HepG2 (cell line): Measurements from ENCODE around the gene TTC23. TPM values are rescaled to one million over a fixed set of nuclear protein-coding genes. Genes with fewer than 3 reads are reported as not detected.

ENCODE experiments used
- ATAC-seq: fragments of 200-7000 bp; cut with Tn5 transposase; 3 replicates; pipeline ENCODE4 v1.9.1; 2020; ENCODE audit warnings: mild to moderate bottlenecking, moderate library complexity
- BruUV-seq: library from RNA; stranded (reverse); fragments of 400-500 nt; replicated peaks from 2 replicates; lab custom pipeline; 2021; lab: Mats Ljungman, UMichigan
- CTCF ChIA-PET: fragments of 300-600 bp; formaldehyde crosslinking; extraction: SDS; loops from one replicate; lab custom pipeline; 2021; ENCODE audit warnings: low total read pairs, inconsistent platforms, low intra/inter-chr PET ratio; lab: Yijun Ruan, JAX
- POLR2A ChIA-PET: fragments of 350-600 bp; sonication (Branson Sonifier 250); formaldehyde crosslinking; loops from one replicate; lab custom pipeline; 2020; ENCODE audit warnings: antibody characterized with exemption, inconsistent platforms; lab: Yijun Ruan, JAX
- DNase-seq: peaks from one replicate; pipeline ENCODE4 v3.0.0-alpha.2; 2015; ENCODE audit warnings: low spot score
- FAIRE-seq: peaks from 3 replicates; lab custom pipeline; 2011; peaks lifted over from hg19 to GRCh38; lab: Jason Lieb, UNC
- H2AFZ ChIP-seq: one replicate; pipeline ENCODE4 v1.6.1; 2011; ENCODE audit warnings: low read length, inconsistent platforms
- H3K27ac ChIP-seq: fragments of 300-600 bp; 3 replicates; pipeline ENCODE4 v1.8.0; 2011; ENCODE audit warnings: mixed run types, mild to moderate bottlenecking, mixed read lengths, low read length, inconsistent platforms; ENCODE audit not compliant: insufficient read depth; ENCODE audit errors: extremely low read length
- H3K27me3 ChIP-seq, 2 experiments: fragments of 200-600 bp in 1 of 2; 2 replicates in 1 of 2; 3 replicates in 1 of 2; pipeline versions ENCODE4 v1.6.0 to v1.8.0; 2011; ENCODE audit warnings: low read length in 2 of 2, mild to moderate bottlenecking in 2 of 2, moderate library complexity in 2 of 2, inconsistent platforms in 1 of 2; ENCODE audit not compliant: insufficient read depth in 2 of 2, control insufficient read depth in 1 of 2
- H3K36me3 ChIP-seq, 2 experiments: fragments of 200-600 bp in 1 of 2; replicated peaks in 1 of 2; 2 replicates in 1 of 2; 3 replicates in 1 of 2; pipeline versions ENCODE4 v1.5.1 to v1.8.0; 2011; ENCODE audit warnings: low read length in 2 of 2, inconsistent platforms in 1 of 2; ENCODE audit not compliant: insufficient read depth in 2 of 2, control insufficient read depth in 1 of 2
- H3K4me1 ChIP-seq: 2 replicates; pipeline ENCODE4 v1.5.1; 2012; ENCODE audit warnings: low read length, inconsistent platforms; ENCODE audit not compliant: insufficient read depth
- H3K4me2 ChIP-seq: 2 replicates; pipeline ENCODE4 v1.6.0; 2011; ENCODE audit warnings: low read depth, low read length, inconsistent platforms
- H3K4me3 ChIP-seq, 3 experiments: fragments of 200-600 bp in 1 of 3; sonication (generic), shearing (Covaris generic) in 1 of 3; replicated peaks in 1 of 3; 2 replicates each; pipeline ENCODE4 v1.5.1; 2011 to 2016; ENCODE audit warnings: low read length in 3 of 3, inconsistent platforms in 2 of 3, low read depth in 2 of 3, mild to moderate bottlenecking in 2 of 3, control low read depth in 1 of 3, mixed read lengths in 1 of 3; ENCODE audit not compliant: insufficient read depth in 1 of 3
- H3K79me2 ChIP-seq: one replicate; pipeline ENCODE4 v1.6.1; 2011; ENCODE audit warnings: low read length, inconsistent platforms; ENCODE audit not compliant: insufficient read depth
- H3K9ac ChIP-seq: 2 replicates; pipeline ENCODE4 v1.6.0; 2011; ENCODE audit warnings: mild to moderate bottlenecking, low read depth, low read length, inconsistent platforms; ENCODE audit not compliant: insufficient read depth
- H3K9me3 ChIP-seq: 2 replicates; pipeline ENCODE4 v1.5.1; 2012; ENCODE audit warnings: mild to moderate bottlenecking, low read length
- H4K20me1 ChIP-seq: 2 replicates; pipeline ENCODE4 v1.6.0; 2011; ENCODE audit warnings: inconsistent platforms, mild to moderate bottlenecking, low read length, moderate library complexity; ENCODE audit not compliant: insufficient read depth
- GPN1 ChIP-seq: sonication (generic); formaldehyde crosslinking; IDR thresholded peaks from 2 replicates; pipeline ENCODE4 v1.5.1; 2020; ENCODE audit warnings: missing genetic modification reagents, borderline replicate concordance
- MAZ ChIP-seq, 2 experiments: sonication (generic) in 1 of 2; formaldehyde crosslinking in 1 of 2; IDR thresholded peaks; 2 replicates each; pipeline versions ENCODE4 v1.5.0 to v1.6.1; 2012 to 2020; ENCODE audit warnings: low read depth in 2 of 2, mild to moderate bottlenecking in 2 of 2, borderline replicate concordance in 1 of 2, improper control_type of control experiment in 1 of 2, low read length in 1 of 2, missing genetic modification reagents in 1 of 2, moderate library complexity in 1 of 2
- TBL1XR1 ChIP-seq: fragments of 150-350 bp; IDR thresholded peaks from 2 replicates; pipeline ENCODE4 v1.6.1; 2014; ENCODE audit warnings: borderline replicate concordance, low read length; ENCODE audit not compliant: partially characterized antibody
- ZNF496 ChIP-seq: sonication (generic); formaldehyde crosslinking; IDR thresholded peaks from 2 replicates; pipeline ENCODE4 v1.8.1; 2023; ENCODE audit warnings: mild to moderate bottlenecking, moderate library complexity, missing genetic modification reagents; ENCODE audit not compliant: insufficient replicate concordance
- ZNF556 ChIP-seq: sonication (generic); formaldehyde crosslinking; IDR thresholded peaks from 2 replicates; pipeline ENCODE4 v1.4.0; 2020; ENCODE audit warnings: mild to moderate bottlenecking, missing genetic modification reagents, borderline replicate concordance
- ZNF562 ChIP-seq: sonication (generic); formaldehyde crosslinking; IDR thresholded peaks from 2 replicates; pipeline ENCODE4 v1.8.0; 2022; ENCODE audit warnings: missing genetic modification reagents, borderline replicate concordance
- ZNF644 ChIP-seq: IDR thresholded peaks from 2 replicates; pipeline ENCODE4 v1.6.1; 2016; ENCODE audit warnings: low read depth
- ZNF772 ChIP-seq: sonication (generic); formaldehyde crosslinking; IDR thresholded peaks from 2 replicates; pipeline ENCODE4 v1.5.0; 2020; ENCODE audit warnings: mild to moderate bottlenecking, missing genetic modification reagents
- WGBS: methylation state at CpG from one replicate; pipeline ENCODE4 v1.1.6; 2017; ENCODE audit warnings: low lambda C conversion rate; 5-methylcytosine and 5-hydroxymethylcytosine counted together
- in situ Hi-C: cut with HindIII; loops from 2 replicates; pipeline ENCODE4 v1.10.0; 2017; ENCODE audit warnings: low pct_unique_long_range_greater_than_20kb; ENCODE audit not compliant: extremely low pct_ligation_motif_present
- intact Hi-C: fragments of 100-400 bp; cut with micrococcal nuclease; formaldehyde crosslinking; loops from one replicate; pipeline ENCODE4 v1.10.0; 2022; ENCODE audit not compliant: unreplicated experiment
- polyA plus RNA-seq, 8 experiments: library from polyadenylated mRNA; depleted of rRNA in 3 of 8; stranded (reverse) in 7 of 8; unstranded in 1 of 8; fragments of >200 nt; fragmentation: Illumina TruSeq in 4 of 8; extraction: Trizol in 4 of 8; gene quantifications; 2 replicates each; pipeline versions ENCODE4 v1.2.1 to v1.2.3, GENCODE V29; 2011 to 2016; ENCODE audit warnings: low read depth in 4 of 8, missing spikeins in 1 of 8, mixed read lengths in 1 of 8; ENCODE audit not compliant: insufficient read depth in 1 of 8
- total RNA-seq, 5 experiments: library from RNA; depleted of rRNA; stranded (reverse); fragments of >200 nt; fragmentation: Illumina TruSeq; extraction: Trizol; gene quantifications; 2 replicates each; pipeline ENCODE4 v1.2.3, GENCODE V29; 2016; ENCODE audit warnings: low read depth in 1 of 5
- TF ChIP-seq, protein P1 (sequence below): sonication (generic); formaldehyde crosslinking; IDR thresholded peaks from 2 replicates; pipeline ENCODE4 v1.4.0; 2020; ENCODE audit warnings: missing genetic modification reagents, mild to moderate bottlenecking, borderline replicate concordance

TTC23 gene
- total and polyA plus RNA-seq, 2 of the 13 experiments (the other 11 are each of a cell fraction or from before 2014, with no cell fraction given): 1.6 to 11.7 TPM

DNA sequence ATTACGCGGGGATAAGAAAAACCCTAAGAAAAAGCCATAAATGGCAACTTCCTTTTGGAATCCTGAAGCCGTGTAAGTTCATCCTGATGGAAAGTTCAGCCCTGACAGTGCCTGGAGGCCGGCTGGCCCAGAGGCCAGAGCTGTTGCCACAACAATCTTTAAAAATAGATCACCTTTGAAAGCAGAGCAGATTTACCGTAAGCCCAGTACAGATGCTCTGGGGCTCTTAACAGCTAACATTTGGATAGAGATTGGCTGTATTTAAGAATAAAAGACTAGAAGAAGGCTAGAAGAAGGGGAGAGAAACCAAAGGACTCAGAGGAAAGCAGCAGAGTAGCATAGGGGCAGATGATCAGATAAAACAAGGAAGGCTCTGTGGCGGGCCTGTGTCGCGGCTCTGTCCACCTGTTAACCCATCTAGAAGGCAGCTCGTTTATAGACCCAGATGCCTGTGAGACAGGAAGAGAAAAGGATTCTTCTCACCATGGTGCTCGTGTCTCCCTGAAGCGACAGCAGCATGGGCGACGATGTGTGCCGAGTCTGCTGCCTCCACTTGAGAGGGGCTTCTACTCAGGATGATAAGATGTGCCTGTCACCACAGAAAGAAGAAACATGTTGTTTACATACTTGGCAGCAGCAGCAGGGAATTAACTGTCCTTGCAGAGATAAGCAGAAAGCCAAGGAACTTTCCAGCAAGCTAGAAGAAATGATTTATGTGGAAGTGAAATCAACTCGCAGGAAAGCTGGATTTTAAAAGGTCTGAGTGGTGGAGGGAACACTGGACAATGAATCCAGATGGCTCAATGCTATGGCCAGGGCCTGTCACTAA, 74.6 kb downstream of the TTC23 start:
- CTCF ChIA-PET: no interaction called here
- Histone ChIP-seq H3K4me1 (peaks cover 10% of the 10 kb centered on the region), H3K79me2 (no peaks in the 10 kb centered on the region), H4K20me1 (no peaks in the 10 kb centered on the region), H3K9ac (no peak overlapping the region), H3K27ac (no peak overlapping the region), H2AFZ (no peak overlapping the region)
- in situ Hi-C loops: no loop called here
- BruUV-seq: no TSS peak
- FAIRE-seq (no peak), ATAC-seq (no peak)
- WGBS: 90% methylated on average over 15 of the region's 15 CpGs
- POLR2A ChIA-PET: no interaction called here
- TF ChIP-seq ZNF556 (CRISPR knock-in tag): no peak
- no peak for TF ChIP-seq ZNF644 (CRISPR knock-in tag)
- TF ChIP-seq, all 625 proteins: peak for 0
- no peak overlapping the region for H3K4me2 ChIP-seq
- intact Hi-C loops: no loop called here
- no peaks in the 10 kb centered on the region for H3K27me3 ChIP-seq
- H3K4me3 ChIP-seq: no peak overlapping the region
- DNase-seq: no peak
- peaks cover 1 to 10% of the 10 kb centered on the region in 2 experiments; a peak in 1 of 5 replicates for H3K36me3 ChIP-seq
- no peaks in the 10 kb centered on the region for H3K9me3 ChIP-seq

DNA sequence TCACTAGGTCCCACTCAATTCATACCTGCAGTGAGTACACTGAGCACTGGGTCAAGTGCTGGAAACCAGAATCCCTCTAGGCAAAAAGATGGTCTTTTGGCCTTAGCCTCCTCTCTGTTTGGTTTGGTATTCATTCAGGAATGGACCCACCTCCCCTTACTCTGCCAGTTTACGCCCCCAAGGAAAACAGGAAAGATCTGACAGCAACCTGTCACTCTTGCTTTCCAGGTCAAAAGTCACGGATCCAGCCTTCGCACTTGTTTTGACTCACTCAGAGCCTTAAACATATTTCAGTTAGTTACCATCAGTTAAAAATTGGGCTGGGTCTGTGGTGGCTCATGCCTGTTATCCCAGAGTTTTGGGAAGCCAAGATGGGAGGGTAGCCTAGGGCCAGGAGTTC, 76.4 kb downstream of the TTC23 start:
- no peaks in the 10 kb centered on the region for H3K79me2 ChIP-seq
- 78% methylated on average over 3 of the region's 3 CpGs for WGBS
- peak overlapping the region; percentile 21 for H3K27ac ChIP-seq
- no peaks in the 10 kb centered on the region for H4K20me1 ChIP-seq
- H3K4me3 ChIP-seq: no peak overlapping the region
- ChIA-PET CTCF (no interaction called here), POLR2A (no interaction called here)
- H2AFZ ChIP-seq: no peak overlapping the region
- H3K27me3 ChIP-seq: no peaks in the 10 kb centered on the region
- no peak overlapping the region for H3K4me2 ChIP-seq
- H3K36me3 ChIP-seq: peaks cover 1 to 10% of the 10 kb centered on the region in 2 experiments; a peak in 2 of 5 replicates
- peaks cover 7% of the 10 kb centered on the region for H3K4me1 ChIP-seq
- BruUV-seq: no TSS peak
- peak; percentile 28 for DNase-seq
- no peaks in the 10 kb centered on the region for H3K9me3 ChIP-seq
- in situ Hi-C loops: no loop called here
- H3K9ac ChIP-seq: no peak overlapping the region
- intact Hi-C loops: no loop called here
- FAIRE-seq: no peak
- ATAC-seq: peak; percentile 44; the same call in 2 of the 3 replicates
- TF ChIP-seq MAZ (IDR thresholded peaks at IDR 0.05; ENCODE audit: borderline replicate concordance, low read depth, low read length) (no peak), MAZ (CRISPR knock-in tag; IDR thresholded peaks at IDR 0.05; ENCODE audit: low read depth) (no peak), ZNF772 (CRISPR knock-in tag) (no peak), ZNF496 (CRISPR knock-in tag) (no peak), TBL1XR1 (no peak), GPN1 (no peak), ZNF562 (no peak)
- TF ChIP-seq, protein P1, sequence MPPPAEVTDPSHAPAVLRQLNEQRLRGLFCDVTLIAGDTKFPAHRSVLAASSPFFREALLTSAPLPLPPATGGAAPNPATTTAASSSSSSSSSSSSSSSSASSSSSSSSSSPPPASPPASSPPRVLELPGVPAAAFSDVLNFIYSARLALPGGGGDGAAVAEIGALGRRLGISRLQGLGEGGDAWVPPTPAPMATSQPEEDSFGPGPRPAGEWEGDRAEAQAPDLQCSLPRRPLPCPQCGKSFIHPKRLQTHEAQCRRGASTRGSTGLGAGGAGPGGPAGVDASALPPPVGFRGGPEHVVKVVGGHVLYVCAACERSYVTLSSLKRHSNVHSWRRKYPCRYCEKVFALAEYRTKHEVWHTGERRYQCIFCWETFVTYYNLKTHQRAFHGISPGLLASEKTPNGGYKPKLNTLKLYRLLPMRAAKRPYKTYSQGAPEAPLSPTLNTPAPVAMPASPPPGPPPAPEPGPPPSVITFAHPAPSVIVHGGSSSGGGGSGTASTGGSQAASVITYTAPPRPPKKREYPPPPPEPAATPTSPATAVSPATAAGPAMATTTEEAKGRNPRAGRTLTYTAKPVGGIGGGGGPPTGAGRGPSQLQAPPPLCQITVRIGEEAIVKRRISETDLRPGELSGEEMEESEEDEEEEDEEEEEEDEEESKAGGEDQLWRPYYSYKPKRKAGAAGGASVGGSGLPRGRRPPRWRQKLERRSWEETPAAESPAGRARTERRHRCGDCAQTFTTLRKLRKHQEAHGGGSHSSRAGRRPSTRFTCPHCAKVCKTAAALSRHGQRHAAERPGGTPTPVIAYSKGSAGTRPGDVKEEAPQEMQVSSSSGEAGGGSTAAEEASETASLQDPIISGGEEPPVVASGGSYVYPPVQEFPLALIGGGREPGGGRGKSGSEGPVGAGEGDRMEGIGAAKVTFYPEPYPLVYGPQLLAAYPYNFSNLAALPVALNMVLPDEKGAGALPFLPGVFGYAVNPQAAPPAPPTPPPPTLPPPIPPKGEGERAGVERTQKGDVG (CRISPR knock-in tag): no peak
